Gastrocnemius medialis (tissue), 4 donors: ENCODE results near the gene MLLT10.

Source experiments
- POLR2A ChIP-seq, 2 donors: fragments of 450-650 bp; IDR thresholded peaks; one replicate each; pipeline ENCODE4 v1.6.1; 2017; ENCODE audit warnings: antibody characterized with exemption in 2 of 2, mild to moderate bottlenecking in 2 of 2, moderate library complexity in 2 of 2
- TF ChIP-seq, protein P1 (sequence below), 5 experiments: fragments of 450-650 bp in 3 of 5; fragments of 200-600 bp in 2 of 5; sonication (generic) in 2 of 5; IDR thresholded peaks in 4 of 5; conservative IDR thresholded peaks in 1 of 5; 1 replicate in 4 of 5; 2 replicates in 1 of 5; pipeline ENCODE4 v1.5.1; 2016 to 2019; ENCODE audit warnings: antibody characterized with exemption in 5 of 5, mild to moderate bottlenecking in 3 of 5, moderate library complexity in 3 of 5

DNA sequence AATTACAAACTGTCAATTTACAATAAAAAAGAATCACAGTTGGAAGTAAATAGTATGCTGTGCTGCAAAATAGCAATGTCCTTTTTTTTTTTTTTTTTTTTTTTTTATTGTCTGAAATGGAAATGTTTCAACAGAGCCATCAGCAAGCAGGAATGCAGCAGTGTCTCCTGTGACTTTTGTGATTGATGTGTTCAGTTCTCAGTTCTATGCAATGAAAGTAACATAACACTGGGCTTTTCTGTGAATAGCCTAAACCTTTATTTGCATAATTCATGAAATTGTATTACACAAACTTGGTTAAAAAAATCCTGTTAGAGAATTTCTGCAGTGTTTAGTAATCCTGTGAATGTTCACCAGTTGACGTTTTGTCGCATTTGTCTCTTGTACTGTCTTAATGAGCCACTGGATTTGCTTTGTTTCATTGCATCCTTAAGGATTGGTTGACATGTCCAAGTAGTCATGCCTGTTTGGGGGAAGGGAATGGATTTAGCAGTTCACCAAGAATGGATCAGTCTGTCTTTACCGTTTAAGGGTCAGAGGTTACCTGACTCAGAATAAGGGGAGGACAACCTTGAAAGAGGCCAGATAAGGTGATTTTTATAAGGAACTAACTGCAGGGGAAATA lies 192.7 kb downstream of the MLLT10 start:
- TF ChIP-seq POLR2A (IDR thresholded peaks at IDR 0.05) = no peak
- TF ChIP-seq, protein P1, sequence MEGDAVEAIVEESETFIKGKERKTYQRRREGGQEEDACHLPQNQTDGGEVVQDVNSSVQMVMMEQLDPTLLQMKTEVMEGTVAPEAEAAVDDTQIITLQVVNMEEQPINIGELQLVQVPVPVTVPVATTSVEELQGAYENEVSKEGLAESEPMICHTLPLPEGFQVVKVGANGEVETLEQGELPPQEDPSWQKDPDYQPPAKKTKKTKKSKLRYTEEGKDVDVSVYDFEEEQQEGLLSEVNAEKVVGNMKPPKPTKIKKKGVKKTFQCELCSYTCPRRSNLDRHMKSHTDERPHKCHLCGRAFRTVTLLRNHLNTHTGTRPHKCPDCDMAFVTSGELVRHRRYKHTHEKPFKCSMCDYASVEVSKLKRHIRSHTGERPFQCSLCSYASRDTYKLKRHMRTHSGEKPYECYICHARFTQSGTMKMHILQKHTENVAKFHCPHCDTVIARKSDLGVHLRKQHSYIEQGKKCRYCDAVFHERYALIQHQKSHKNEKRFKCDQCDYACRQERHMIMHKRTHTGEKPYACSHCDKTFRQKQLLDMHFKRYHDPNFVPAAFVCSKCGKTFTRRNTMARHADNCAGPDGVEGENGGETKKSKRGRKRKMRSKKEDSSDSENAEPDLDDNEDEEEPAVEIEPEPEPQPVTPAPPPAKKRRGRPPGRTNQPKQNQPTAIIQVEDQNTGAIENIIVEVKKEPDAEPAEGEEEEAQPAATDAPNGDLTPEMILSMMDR (IDR thresholded peaks at IDR 0.05 in 4 of 5, conservative IDR thresholded peaks at IDR 0.05 in 1 of 5) = no peak
